HFF-Myc (cell line): ENCODE results near the gene AQP2.

Experiments used
- DNase-seq: peaks from one replicate; pipeline ENCODE4 v3.0.0-alpha.2; 2011; ENCODE audit warnings: low read depth; ENCODE audit errors: extremely low read depth
- H3K4me3 ChIP-seq: replicated peaks from 2 replicates; pipeline ENCODE4 v1.5.1; 2011; ENCODE audit warnings: low read depth, mild to moderate bottlenecking, control low read depth, low read length
- TF ChIP-seq, protein P1 (sequence below): IDR thresholded peaks from 2 replicates; pipeline ENCODE4 v1.5.1; 2012; ENCODE audit warnings: mild to moderate bottlenecking, low read depth, low read length, control low read depth; ENCODE audit errors: missing control alignments

The AQP2 gene

DNA sequence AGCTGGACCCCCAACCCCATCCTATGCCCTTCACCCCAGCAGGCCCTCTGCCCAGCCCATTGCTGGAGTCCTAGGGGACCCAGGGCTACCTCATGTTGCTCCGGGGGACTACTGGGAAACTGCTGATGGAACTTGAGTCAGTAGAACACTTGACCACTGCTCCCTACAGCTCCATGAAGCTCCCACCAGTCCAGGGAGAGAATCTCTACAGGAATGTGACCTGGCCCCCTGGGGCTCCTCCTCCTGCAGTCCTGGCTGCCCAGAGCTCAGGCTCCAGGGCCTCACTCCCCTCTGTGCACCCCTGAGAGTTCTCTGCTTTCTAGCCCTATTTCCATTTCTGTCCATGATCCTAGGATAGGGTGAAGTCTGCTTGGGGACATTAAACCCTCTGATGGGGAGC lies 10.8 kb upstream of the AQP2 start:
- TF ChIP-seq, protein P1, sequence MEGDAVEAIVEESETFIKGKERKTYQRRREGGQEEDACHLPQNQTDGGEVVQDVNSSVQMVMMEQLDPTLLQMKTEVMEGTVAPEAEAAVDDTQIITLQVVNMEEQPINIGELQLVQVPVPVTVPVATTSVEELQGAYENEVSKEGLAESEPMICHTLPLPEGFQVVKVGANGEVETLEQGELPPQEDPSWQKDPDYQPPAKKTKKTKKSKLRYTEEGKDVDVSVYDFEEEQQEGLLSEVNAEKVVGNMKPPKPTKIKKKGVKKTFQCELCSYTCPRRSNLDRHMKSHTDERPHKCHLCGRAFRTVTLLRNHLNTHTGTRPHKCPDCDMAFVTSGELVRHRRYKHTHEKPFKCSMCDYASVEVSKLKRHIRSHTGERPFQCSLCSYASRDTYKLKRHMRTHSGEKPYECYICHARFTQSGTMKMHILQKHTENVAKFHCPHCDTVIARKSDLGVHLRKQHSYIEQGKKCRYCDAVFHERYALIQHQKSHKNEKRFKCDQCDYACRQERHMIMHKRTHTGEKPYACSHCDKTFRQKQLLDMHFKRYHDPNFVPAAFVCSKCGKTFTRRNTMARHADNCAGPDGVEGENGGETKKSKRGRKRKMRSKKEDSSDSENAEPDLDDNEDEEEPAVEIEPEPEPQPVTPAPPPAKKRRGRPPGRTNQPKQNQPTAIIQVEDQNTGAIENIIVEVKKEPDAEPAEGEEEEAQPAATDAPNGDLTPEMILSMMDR: no peak
- no peak for DNase-seq
- H3K4me3 ChIP-seq: no peak overlapping the region

DNA sequence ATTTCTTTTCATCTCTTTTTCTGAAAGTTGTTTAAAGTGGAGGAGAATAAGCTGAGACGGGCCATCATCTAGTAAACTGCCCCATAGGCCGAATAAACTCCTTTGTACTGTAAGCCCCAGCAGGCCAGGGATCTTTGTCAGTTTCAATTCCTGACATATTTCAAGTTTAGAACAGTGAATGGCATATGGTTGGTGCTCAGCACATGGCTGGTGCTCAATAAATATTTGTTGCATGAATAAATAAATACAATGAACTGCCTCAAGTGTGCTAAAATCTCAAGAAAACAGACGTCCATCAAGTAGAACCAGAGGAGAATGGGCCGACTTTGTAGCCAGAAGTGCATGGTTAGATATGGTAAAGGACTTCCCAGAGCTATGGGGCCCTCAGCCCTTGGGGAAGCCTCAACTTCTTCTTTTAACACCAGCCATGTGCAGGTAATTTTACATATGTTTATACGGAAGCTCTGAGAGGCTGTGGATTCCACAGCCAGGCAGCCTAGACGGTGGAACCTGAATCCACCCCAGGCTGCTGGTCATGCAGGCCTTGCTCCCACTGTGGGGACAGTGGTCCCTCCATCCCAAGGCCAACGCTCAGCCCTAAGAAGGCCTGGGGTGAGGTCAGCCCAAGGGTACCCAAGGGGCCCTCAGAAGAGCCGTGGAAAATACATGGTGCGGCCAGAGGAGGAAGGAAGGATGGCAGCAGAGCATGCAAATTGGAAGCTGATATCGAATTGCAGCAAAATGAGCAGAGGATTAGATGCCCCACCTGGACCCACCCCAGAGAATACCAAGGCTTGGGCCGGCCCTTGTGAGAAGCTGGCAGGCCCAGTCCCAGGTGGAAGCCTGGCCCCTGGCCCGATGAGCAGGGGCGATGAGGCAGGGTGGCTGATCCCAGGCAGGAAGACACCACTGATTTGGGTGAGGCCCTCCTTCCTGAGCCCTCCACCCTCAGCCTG lies 8.7 kb upstream of the AQP2 start:
- no peak overlapping the region for H3K4me3 ChIP-seq
- no peak for DNase-seq
- TF ChIP-seq, protein P1: no peak

DNA sequence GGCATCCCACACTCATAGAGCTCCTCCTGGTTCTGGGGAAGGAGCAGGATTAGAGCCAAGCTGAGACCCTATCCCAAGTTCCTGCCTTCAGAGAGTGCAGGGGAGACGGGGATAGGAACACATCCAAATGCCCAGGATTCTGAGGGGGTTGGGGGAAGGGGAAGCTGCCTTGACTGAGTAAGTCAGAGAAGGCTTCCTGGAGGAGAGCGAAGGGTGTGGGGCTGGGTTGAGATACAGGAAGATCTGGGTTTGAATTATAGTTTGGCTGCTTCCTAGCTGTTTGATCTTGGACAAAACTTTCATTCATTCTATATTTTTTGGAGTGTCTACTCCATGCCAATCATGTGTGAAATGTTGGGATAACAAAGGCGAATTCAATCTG lies 8.0 kb upstream of the AQP2 start:
- DNase-seq: no peak
- no peak overlapping the region for H3K4me3 ChIP-seq
- TF ChIP-seq, protein P1: no peak

DNA sequence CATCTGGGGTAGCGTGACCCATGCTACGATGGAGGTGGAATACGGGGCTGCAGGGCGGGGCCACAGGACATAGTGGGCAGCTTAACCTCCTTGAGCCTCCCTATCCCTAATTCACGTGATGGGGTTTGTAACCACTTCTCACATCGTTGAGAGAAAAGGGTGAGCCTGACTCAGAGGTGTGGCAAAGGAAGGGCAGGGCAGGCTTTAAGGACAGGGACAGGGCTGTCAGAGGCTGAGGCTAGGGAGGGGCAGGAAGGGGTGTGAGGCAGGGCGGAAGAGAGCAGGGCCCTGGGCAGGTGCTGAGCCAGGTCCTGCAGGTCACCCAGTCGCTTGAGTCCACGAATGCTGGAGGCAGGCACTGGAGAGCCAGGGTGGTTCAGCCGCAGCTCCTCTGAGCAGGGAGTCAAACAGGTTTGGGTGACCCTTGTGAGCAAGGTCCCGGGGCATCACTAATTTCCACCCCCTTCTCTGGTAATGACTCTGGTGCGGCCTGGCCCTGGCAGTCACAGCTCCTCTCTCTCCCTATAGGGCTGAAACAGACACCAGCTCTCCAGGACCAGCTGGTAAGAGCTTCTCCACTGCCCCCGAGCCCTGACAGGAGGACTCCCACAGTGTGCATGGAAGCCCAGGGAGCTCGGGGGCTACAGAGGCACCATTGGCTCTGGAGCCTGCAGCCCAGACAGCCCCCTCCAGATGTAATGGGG lies 7.5 kb upstream of the AQP2 start:
- no peak overlapping the region for H3K4me3 ChIP-seq
- no peak for DNase-seq
- TF ChIP-seq, protein P1: no peak

DNA sequence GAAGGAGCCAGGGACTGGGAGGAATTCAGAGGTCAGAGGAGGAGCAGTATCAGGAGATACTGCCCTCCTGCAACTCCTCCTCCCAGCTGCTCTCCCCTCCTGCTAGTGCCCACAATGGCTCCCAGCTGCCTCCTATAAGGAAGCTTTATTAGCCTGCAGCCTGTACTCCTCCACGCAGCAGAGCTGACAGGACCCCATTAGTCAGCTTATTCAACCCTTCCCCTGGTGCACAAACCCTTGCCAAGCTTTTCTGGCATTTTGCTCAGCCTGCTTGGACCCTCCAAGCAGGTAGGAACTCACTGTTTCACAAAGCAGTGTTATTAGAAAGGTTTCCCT lies 6.9 kb upstream of the AQP2 start:
- H3K4me3 ChIP-seq: no peak overlapping the region
- TF ChIP-seq, protein P1: no peak
- DNase-seq: no peak

DNA sequence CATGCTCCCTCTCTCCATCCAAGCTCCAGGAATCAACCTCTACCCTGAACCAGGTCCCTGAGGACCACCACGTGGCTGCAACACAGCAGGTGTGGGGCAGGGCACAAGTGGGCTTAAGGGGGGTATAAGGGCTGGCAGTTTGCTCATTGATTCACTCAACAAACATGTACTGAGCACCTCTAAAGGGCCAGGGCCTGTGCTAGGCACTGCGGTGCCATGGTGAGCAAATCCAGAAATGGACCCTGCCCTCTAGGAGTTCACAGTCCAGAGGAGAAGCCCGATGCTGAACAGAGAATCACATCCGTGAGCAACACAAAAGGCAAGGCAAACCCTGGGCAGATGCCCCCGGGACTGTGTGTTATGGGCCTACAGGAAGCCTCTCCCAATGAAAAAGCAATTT lies 6.5 kb upstream of the AQP2 start:
- TF ChIP-seq, protein P1: no peak
- DNase-seq: no peak
- H3K4me3 ChIP-seq: no peak overlapping the region
